SK-N-SH (cell line): ENCODE measurements around the gene MRPL23. TPM values are rescaled to one million over a fixed set of nuclear protein-coding genes. Genes with fewer than 3 reads are reported as not detected.

Source experiments
- CTCF ChIA-PET: fragments of 300-600, 350-600 bp; formaldehyde crosslinking; extraction: SDS; loops from one replicate; lab custom pipeline; 2021; lab: Yijun Ruan, JAX
- POLR2A ChIA-PET: fragments of 350-600 bp; sonication (Branson Sonifier 250); formaldehyde crosslinking; extraction: SDS; loops from one replicate; lab custom pipeline; 2020; ENCODE audit warnings: antibody characterized with exemption, inconsistent platforms; lab: Yijun Ruan, JAX
- DNase-seq: peaks from one replicate; pipeline ENCODE4 v3.0.0; 2012
- H2AFZ ChIP-seq: fragments of 200-600 bp; sonication (generic); 2 replicates; pipeline ENCODE4 v1.8.1; 2016; ENCODE audit warnings: antibody characterized with exemption, mild to moderate bottlenecking, low read depth
- H3F3A ChIP-seq: fragments of 200-600 bp; sonication (generic); replicated peaks from 2 replicates; pipeline ENCODE3; 2016; ENCODE audit warnings: antibody characterized with exemption, mild to moderate bottlenecking; ENCODE audit not compliant: insufficient read depth
- H3K27ac ChIP-seq, 2 experiments: fragments of 200-500 bp in 1 of 2; fragments of 200-600 bp in 1 of 2; sonication (Bioruptor generic) in 1 of 2; sonication (generic), shearing (Covaris generic) in 1 of 2; 2 replicates each; pipeline versions ENCODE4 v1.5.1 to v1.6.1; 2014 to 2016; ENCODE audit warnings: low read depth in 2 of 2, inconsistent platforms in 1 of 2, low read length in 1 of 2, mild to moderate bottlenecking in 1 of 2, mixed read lengths in 1 of 2
- H3K27me3 ChIP-seq: fragments of 200-600 bp; sonication (generic), shearing (Covaris generic); 2 replicates; pipeline ENCODE4 v1.6.1; 2016; ENCODE audit warnings: mixed run types; ENCODE audit not compliant: insufficient read depth
- H3K36me3 ChIP-seq, 2 experiments: fragments of 200-500 bp in 1 of 2; fragments of 200-600 bp in 1 of 2; sonication (Bioruptor generic) in 1 of 2; sonication (generic) in 1 of 2; replicated peaks in 1 of 2; 2 replicates each; pipeline versions ENCODE3 to v1.5.1; 2014 to 2016; ENCODE audit warnings: low read length in 1 of 2, mild to moderate bottlenecking in 1 of 2; ENCODE audit not compliant: insufficient read depth in 2 of 2, control insufficient read depth in 1 of 2
- H3K4me1 ChIP-seq, 2 experiments: fragments of 200-500 bp in 1 of 2; fragments of 200-600 bp in 1 of 2; sonication (Bioruptor generic) in 1 of 2; sonication (generic), shearing (Covaris generic) in 1 of 2; 2 replicates each; pipeline versions ENCODE4 v1.5.1 to v1.6.1; 2014 to 2016; ENCODE audit warnings: low read depth in 1 of 2, low read length in 1 of 2, mixed run types in 1 of 2; ENCODE audit not compliant: insufficient read depth in 2 of 2, control insufficient read depth in 1 of 2
- H3K4me2 ChIP-seq: fragments of 200-600 bp; sonication (generic), shearing (Covaris generic); 2 replicates; pipeline ENCODE4 v1.6.1; 2017; ENCODE audit warnings: mixed run types
- H3K4me3 ChIP-seq, 2 experiments: fragments of 200-500 bp in 1 of 2; fragments of 200-600 bp in 1 of 2; sonication (Bioruptor generic) in 1 of 2; sonication (generic), shearing (Covaris generic) in 1 of 2; 2 replicates each; pipeline versions ENCODE4 v1.5.1 to v1.8.1; 2014 to 2016; ENCODE audit warnings: low read depth in 2 of 2, inconsistent platforms in 1 of 2, low read length in 1 of 2, mild to moderate bottlenecking in 1 of 2, mixed read lengths in 1 of 2, moderate library complexity in 1 of 2
- H3K79me2 ChIP-seq: fragments of 200-600 bp; sonication (generic); 2 replicates; pipeline ENCODE4 v1.8.1; 2017; ENCODE audit warnings: mild to moderate bottlenecking; ENCODE audit not compliant: insufficient read depth
- H3K9ac ChIP-seq: fragments of 200-600 bp; sonication (generic); 2 replicates; pipeline ENCODE4 v1.6.1; 2017; ENCODE audit warnings: mixed run types
- H3K9me2 ChIP-seq: fragments of 200-600 bp; sonication (generic); 2 replicates; pipeline ENCODE4 v1.6.1; 2017; ENCODE audit warnings: mixed run types
- H3K9me3 ChIP-seq: fragments of 200-600 bp; sonication (generic); 2 replicates; pipeline ENCODE4 v1.6.1; 2017; ENCODE audit warnings: mixed run types, mild to moderate bottlenecking, moderate library complexity
- H4K20me1 ChIP-seq: fragments of 200-600 bp; sonication (generic); 2 replicates; pipeline ENCODE4 v1.6.1; 2017; ENCODE audit warnings: mild to moderate bottlenecking, mixed run types; ENCODE audit not compliant: insufficient read depth
- ELF1 ChIP-seq: IDR thresholded peaks from 2 replicates; pipeline ENCODE4 v1.4.0; 2012
- EZH2phosphoT487 ChIP-seq: fragments of 200-600 bp; sonication (generic); IDR thresholded peaks from 2 replicates; pipeline ENCODE4 v1.6.1; 2017; ENCODE audit warnings: low read depth, mixed run types, mild to moderate bottlenecking, antibody characterized with exemption, moderate library complexity, borderline replicate concordance
- FOSL2 ChIP-seq: IDR thresholded peaks from 2 replicates; pipeline ENCODE4 v1.4.0; 2012; ENCODE audit warnings: low read depth, mild to moderate bottlenecking, moderate library complexity, borderline replicate concordance
- FOXJ3 ChIP-seq: sonication (generic); formaldehyde crosslinking; IDR thresholded peaks from 2 replicates; pipeline ENCODE4 v1.5.1; 2020; ENCODE audit warnings: mild to moderate bottlenecking, missing genetic modification reagents
- FOXM1 ChIP-seq: IDR thresholded peaks from 2 replicates; pipeline ENCODE4 v1.4.0; 2012; ENCODE audit warnings: low read depth, mild to moderate bottlenecking
- GABPA ChIP-seq: IDR thresholded peaks from 2 replicates; pipeline ENCODE4 v1.4.0; 2012; ENCODE audit warnings: low read depth, mild to moderate bottlenecking
- GATA2 ChIP-seq: sonication (generic); formaldehyde crosslinking; IDR thresholded peaks from 2 replicates; pipeline ENCODE4 v1.5.0; 2020; ENCODE audit warnings: mild to moderate bottlenecking, missing genetic modification reagents
- MEF2A ChIP-seq: IDR thresholded peaks from 2 replicates; pipeline ENCODE4 v1.4.0; 2012; ENCODE audit warnings: low read depth, borderline replicate concordance
- MXI1 ChIP-seq: IDR thresholded peaks from 2 replicates; pipeline ENCODE4 v1.6.1; 2012; ENCODE audit warnings: mild to moderate bottlenecking, low read depth, low read length, improper control_type of control experiment
- NFIC ChIP-seq: IDR thresholded peaks from 2 replicates; pipeline ENCODE4 v1.4.0; 2012; ENCODE audit warnings: borderline replicate concordance
- POLR2AphosphoS5 ChIP-seq: IDR thresholded peaks from 2 replicates; pipeline ENCODE4 v1.6.1; 2012; ENCODE audit warnings: low read depth, low read length
- RAD21 ChIP-seq: IDR thresholded peaks from 2 replicates; pipeline ENCODE4 v1.6.1; 2012; ENCODE audit warnings: mild to moderate bottlenecking, low read length
- RXRA ChIP-seq: IDR thresholded peaks from 2 replicates; pipeline ENCODE4 v1.4.0; 2012; ENCODE audit warnings: low read depth, mild to moderate bottlenecking, borderline replicate concordance
- SMC3 ChIP-seq: IDR thresholded peaks from 2 replicates; pipeline ENCODE4 v1.6.1; 2012; ENCODE audit warnings: low read depth, low read length, improper control_type of control experiment
- TCF12 ChIP-seq: IDR thresholded peaks from 2 replicates; pipeline ENCODE4 v1.4.0; 2012
- TEAD4 ChIP-seq: IDR thresholded peaks from 2 replicates; pipeline ENCODE4 v1.4.0; 2012; ENCODE audit warnings: mild to moderate bottlenecking, borderline replicate concordance; ENCODE audit not compliant: insufficient read depth
- YY1 ChIP-seq: IDR thresholded peaks from 2 replicates; pipeline ENCODE4 v1.4.0; 2012; ENCODE audit warnings: low read depth, mild to moderate bottlenecking
- WGBS: methylation state at CpG from one replicate; pipeline ENCODE4 v1.1.6; 2017; ENCODE audit warnings: low lambda C conversion rate; 5-methylcytosine and 5-hydroxymethylcytosine counted together
- polyA plus RNA-seq, 3 experiments: library from polyadenylated mRNA; depleted of rRNA; stranded (reverse); fragments of >200 nt; gene quantifications; 2 replicates each; pipeline ENCODE4 v1.2.3, GENCODE V29; 2012
- TF ChIP-seq, protein P1 (sequence below): fragments of 150-350 bp; IDR thresholded peaks from 2 replicates; pipeline ENCODE4 v1.6.1; 2017; ENCODE audit warnings: antibody characterized with exemption, low read length, low read depth, borderline replicate concordance
- TF ChIP-seq, protein P2 (sequence below): IDR thresholded peaks from 2 replicates; pipeline ENCODE4 v1.6.1; 2012; ENCODE audit warnings: mild to moderate bottlenecking, low read depth, low read length, moderate library complexity
- TF ChIP-seq, protein P3 (sequence below): IDR thresholded peaks from 2 replicates; pipeline ENCODE4 v1.4.0; 2012; ENCODE audit warnings: low read depth, borderline replicate concordance

Gene MRPL23
- polyA plus RNA-seq, 1 of the 3 experiments (the other 2 are of a cell fraction) = 264 TPM

DNA sequence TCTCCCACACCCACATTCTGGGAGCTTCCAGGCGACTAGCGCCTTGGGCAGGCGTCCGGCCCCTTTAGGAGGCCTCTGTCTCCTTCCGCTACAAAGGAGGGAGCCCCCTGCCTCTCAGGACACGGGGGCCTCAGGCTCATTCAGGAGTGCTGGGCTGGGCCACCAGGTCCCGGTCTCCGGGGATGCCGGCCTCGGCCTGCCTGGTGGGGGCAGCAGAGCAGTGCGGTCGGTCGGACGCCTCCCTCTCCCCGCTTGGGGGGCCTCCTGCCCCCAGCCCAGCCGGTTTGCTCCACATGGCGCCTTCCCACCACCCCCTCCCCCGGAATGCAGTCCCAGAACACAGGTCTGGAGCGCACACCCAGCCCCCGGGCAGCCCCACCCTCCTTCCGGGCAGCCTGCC is 21.9 kb downstream of the MRPL23 start:
- DNase-seq = no peak
- no peak overlapping the region for H3K9ac ChIP-seq
- H3K27me3 ChIP-seq = no peaks in the 10 kb centered on the region
- no peak overlapping the region for H3K4me2 ChIP-seq
- H3K9me2 ChIP-seq = no peaks in the 10 kb centered on the region
- TF ChIP-seq EZH2phosphoT487 (no peak), SMC3 (no peak), GATA2 (CRISPR knock-in tag) (no peak), TCF12 (no peak), YY1 (no peak), FOXJ3 (CRISPR knock-in tag) (no peak), RAD21 (no peak), NFIC (no peak), GABPA (no peak), TEAD4 (no peak), FOSL2 (no peak), MXI1 (no peak), POLR2AphosphoS5 (no peak), FOXM1 (no peak), ELF1 (no peak), MEF2A (no peak), RXRA (no peak)
- TF ChIP-seq, protein P1, sequence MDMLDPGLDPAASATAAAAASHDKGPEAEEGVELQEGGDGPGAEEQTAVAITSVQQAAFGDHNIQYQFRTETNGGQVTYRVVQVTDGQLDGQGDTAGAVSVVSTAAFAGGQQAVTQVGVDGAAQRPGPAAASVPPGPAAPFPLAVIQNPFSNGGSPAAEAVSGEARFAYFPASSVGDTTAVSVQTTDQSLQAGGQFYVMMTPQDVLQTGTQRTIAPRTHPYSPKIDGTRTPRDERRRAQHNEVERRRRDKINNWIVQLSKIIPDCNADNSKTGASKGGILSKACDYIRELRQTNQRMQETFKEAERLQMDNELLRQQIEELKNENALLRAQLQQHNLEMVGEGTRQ = no peak
- TF ChIP-seq, protein P2, sequence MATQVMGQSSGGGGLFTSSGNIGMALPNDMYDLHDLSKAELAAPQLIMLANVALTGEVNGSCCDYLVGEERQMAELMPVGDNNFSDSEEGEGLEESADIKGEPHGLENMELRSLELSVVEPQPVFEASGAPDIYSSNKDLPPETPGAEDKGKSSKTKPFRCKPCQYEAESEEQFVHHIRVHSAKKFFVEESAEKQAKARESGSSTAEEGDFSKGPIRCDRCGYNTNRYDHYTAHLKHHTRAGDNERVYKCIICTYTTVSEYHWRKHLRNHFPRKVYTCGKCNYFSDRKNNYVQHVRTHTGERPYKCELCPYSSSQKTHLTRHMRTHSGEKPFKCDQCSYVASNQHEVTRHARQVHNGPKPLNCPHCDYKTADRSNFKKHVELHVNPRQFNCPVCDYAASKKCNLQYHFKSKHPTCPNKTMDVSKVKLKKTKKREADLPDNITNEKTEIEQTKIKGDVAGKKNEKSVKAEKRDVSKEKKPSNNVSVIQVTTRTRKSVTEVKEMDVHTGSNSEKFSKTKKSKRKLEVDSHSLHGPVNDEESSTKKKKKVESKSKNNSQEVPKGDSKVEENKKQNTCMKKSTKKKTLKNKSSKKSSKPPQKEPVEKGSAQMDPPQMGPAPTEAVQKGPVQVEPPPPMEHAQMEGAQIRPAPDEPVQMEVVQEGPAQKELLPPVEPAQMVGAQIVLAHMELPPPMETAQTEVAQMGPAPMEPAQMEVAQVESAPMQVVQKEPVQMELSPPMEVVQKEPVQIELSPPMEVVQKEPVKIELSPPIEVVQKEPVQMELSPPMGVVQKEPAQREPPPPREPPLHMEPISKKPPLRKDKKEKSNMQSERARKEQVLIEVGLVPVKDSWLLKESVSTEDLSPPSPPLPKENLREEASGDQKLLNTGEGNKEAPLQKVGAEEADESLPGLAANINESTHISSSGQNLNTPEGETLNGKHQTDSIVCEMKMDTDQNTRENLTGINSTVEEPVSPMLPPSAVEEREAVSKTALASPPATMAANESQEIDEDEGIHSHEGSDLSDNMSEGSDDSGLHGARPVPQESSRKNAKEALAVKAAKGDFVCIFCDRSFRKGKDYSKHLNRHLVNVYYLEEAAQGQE = no peak
- TF ChIP-seq, protein P3, sequence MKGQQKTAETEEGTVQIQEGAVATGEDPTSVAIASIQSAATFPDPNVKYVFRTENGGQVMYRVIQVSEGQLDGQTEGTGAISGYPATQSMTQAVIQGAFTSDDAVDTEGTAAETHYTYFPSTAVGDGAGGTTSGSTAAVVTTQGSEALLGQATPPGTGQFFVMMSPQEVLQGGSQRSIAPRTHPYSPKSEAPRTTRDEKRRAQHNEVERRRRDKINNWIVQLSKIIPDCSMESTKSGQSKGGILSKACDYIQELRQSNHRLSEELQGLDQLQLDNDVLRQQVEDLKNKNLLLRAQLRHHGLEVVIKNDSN = no peak
- TF ChIP-seq, all 33 proteins: peak for 0
- Histone ChIP-seq H2AFZ (no peak overlapping the region), H3K4me3 (no peak overlapping the region), H3K79me2 (no peaks in the 10 kb centered on the region), H3F3A (no peaks in the 10 kb centered on the region), H3K4me1 (no peaks in the 10 kb centered on the region), H3K36me3 (no peaks in the 10 kb centered on the region), H3K27ac (no peak overlapping the region), H4K20me1 (no peaks in the 10 kb centered on the region), H3K9me3 (no peaks in the 10 kb centered on the region)
- WGBS = no CpG with 5 or more reads among the region's 21 CpGs
- POLR2A ChIA-PET = interaction anchor here (0.5 to 1.7 kb wide), 4 partner anchors 11 to 361 kb away, joined by 3 to 7 read pairs (median 4); partner anchors contain the start of gene KRTAP5-3
- CTCF ChIA-PET = interaction anchor here (0.7 to 5.2 kb wide), 17 partner anchors 8 to 318 kb away, joined by 3 to 36 read pairs (median 5); partner anchors contain the start of genes H19 and TNNI2
